Measurements from ENCODE around the gene IL13.

The IL13 gene

DNA sequence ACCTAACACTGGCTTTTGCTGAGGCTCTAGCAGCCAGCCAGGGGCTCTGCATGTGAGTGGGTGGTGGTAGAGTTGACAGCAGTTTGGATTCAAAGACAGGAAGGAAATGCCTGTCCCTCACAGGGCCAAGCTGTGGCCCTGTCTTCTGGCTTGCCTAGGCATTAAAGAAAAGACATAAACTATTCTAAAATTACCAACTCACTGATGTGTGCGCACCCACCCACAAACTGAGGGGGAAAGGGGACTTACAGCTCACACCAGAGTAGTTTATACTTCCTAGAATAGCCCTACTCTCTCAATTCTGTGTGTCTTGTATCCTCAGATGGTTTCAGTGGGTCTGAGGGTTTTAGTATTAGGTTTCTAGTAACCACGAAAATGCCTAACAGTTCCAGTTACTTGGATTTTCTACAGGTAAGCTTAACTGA is 18.3 kb upstream of the IL13 start:
- no peak for ATAC-seq
- TF ChIP-seq ZNF565 (CRISPR knock-in tag; conservative IDR thresholded peaks at IDR 0.05; ENCODE audit: low read depth) (no peak), TOX (CRISPR knock-in tag; IDR thresholded peaks at IDR 0.05; ENCODE audit: borderline replicate concordance) (no peak), CSRNP3 (CRISPR knock-in tag; IDR thresholded peaks at IDR 0.05) (no peak), POU6F1 (CRISPR knock-in tag; IDR thresholded peaks at IDR 0.05; ENCODE audit: borderline replicate concordance, low read depth) (no peak), PPARA (CRISPR knock-in tag; IDR thresholded peaks at IDR 0.05; ENCODE audit: borderline replicate concordance) (no peak), ZNF70 (CRISPR knock-in tag; IDR thresholded peaks at IDR 0.05) (no peak), ZC3H10 (CRISPR knock-in tag; IDR thresholded peaks at IDR 0.05) (no peak), SNAI2 (CRISPR knock-in tag; IDR thresholded peaks at IDR 0.05) (no peak), ESRRG (CRISPR knock-in tag; IDR thresholded peaks at IDR 0.05) (no peak), ZFP30 (CRISPR knock-in tag; IDR thresholded peaks at IDR 0.05) (no peak), BACH2 (CRISPR knock-in tag; IDR thresholded peaks at IDR 0.05; ENCODE audit: borderline replicate concordance) (no peak), ISL1 (CRISPR knock-in tag; IDR thresholded peaks at IDR 0.05) (no peak)

- ATAC-seq, result no peak
- TF ChIP-seq, protein P1, sequence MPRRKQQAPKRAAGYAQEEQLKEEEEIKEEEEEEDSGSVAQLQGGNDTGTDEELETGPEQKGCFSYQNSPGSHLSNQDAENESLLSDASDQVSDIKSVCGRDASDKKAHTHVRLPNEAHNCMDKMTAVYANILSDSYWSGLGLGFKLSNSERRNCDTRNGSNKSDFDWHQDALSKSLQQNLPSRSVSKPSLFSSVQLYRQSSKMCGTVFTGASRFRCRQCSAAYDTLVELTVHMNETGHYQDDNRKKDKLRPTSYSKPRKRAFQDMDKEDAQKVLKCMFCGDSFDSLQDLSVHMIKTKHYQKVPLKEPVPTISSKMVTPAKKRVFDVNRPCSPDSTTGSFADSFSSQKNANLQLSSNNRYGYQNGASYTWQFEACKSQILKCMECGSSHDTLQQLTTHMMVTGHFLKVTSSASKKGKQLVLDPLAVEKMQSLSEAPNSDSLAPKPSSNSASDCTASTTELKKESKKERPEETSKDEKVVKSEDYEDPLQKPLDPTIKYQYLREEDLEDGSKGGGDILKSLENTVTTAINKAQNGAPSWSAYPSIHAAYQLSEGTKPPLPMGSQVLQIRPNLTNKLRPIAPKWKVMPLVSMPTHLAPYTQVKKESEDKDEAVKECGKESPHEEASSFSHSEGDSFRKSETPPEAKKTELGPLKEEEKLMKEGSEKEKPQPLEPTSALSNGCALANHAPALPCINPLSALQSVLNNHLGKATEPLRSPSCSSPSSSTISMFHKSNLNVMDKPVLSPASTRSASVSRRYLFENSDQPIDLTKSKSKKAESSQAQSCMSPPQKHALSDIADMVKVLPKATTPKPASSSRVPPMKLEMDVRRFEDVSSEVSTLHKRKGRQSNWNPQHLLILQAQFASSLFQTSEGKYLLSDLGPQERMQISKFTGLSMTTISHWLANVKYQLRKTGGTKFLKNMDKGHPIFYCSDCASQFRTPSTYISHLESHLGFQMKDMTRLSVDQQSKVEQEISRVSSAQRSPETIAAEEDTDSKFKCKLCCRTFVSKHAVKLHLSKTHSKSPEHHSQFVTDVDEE (CRISPR knock-in tag; IDR thresholded peaks at IDR 0.05), result no peak
Measured at GRCh38 chr5:132640613-132641012, 17.4 kb upstream of the IL13 start.

- no peak for ATAC-seq
- TF ChIP-seq SNAI2 (CRISPR knock-in tag; IDR thresholded peaks at IDR 0.05) (no peak), CSDC2 (CRISPR knock-in tag; IDR thresholded peaks at IDR 0.05) (no peak), ZNF565 (CRISPR knock-in tag; conservative IDR thresholded peaks at IDR 0.05; ENCODE audit: low read depth) (no peak), ZFP3 (CRISPR knock-in tag; IDR thresholded peaks at IDR 0.05) (no peak), ESRRG (CRISPR knock-in tag; IDR thresholded peaks at IDR 0.05) (no peak), ARNTL (CRISPR knock-in tag; IDR thresholded peaks at IDR 0.05; ENCODE audit: borderline replicate concordance, low read depth) (no peak), GLIS3 (CRISPR knock-in tag; IDR thresholded peaks at IDR 0.05) (no peak), ISL1 (CRISPR knock-in tag; IDR thresholded peaks at IDR 0.05) (no peak), TOX (CRISPR knock-in tag; IDR thresholded peaks at IDR 0.05; ENCODE audit: borderline replicate concordance) (no peak), RARB (CRISPR knock-in tag; IDR thresholded peaks at IDR 0.05) (no peak), ZNF70 (CRISPR knock-in tag; IDR thresholded peaks at IDR 0.05) (no peak)
- TF ChIP-seq, protein P1 (CRISPR knock-in tag; IDR thresholded peaks at IDR 0.05), result no peak
Measured at GRCh38 chr5:132641241-132641723, 16.7 kb upstream of the IL13 start.

- TF ChIP-seq ZFP30 (CRISPR knock-in tag; IDR thresholded peaks at IDR 0.05) (no peak), ZC3H10 (CRISPR knock-in tag; IDR thresholded peaks at IDR 0.05) (no peak), ZFP3 (CRISPR knock-in tag; IDR thresholded peaks at IDR 0.05) (no peak), ESRRG (CRISPR knock-in tag; IDR thresholded peaks at IDR 0.05) (no peak), GLIS3 (CRISPR knock-in tag; IDR thresholded peaks at IDR 0.05) (no peak), CSDC2 (CRISPR knock-in tag; IDR thresholded peaks at IDR 0.05) (no peak), ARNTL (CRISPR knock-in tag; IDR thresholded peaks at IDR 0.05; ENCODE audit: borderline replicate concordance, low read depth) (no peak), TOX (CRISPR knock-in tag; IDR thresholded peaks at IDR 0.05; ENCODE audit: borderline replicate concordance) (no peak)
- TF ChIP-seq, protein P1 (CRISPR knock-in tag; IDR thresholded peaks at IDR 0.05), result no peak
- TF ChIP-seq, protein P2, sequence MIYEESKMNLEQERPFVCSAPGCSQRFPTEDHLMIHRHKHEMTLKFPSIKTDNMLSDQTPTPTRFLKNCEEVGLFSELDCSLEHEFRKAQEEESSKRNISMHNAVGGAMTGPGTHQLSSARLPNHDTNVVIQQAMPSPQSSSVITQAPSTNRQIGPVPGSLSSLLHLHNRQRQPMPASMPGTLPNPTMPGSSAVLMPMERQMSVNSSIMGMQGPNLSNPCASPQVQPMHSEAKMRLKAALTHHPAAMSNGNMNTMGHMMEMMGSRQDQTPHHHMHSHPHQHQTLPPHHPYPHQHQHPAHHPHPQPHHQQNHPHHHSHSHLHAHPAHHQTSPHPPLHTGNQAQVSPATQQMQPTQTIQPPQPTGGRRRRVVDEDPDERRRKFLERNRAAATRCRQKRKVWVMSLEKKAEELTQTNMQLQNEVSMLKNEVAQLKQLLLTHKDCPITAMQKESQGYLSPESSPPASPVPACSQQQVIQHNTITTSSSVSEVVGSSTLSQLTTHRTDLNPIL (CRISPR knock-in tag; IDR thresholded peaks at IDR 0.05; ENCODE audit: low read depth), result no peak
- no peak for ATAC-seq
Measured at GRCh38 chr5:132641841-132642240, 16.1 kb upstream of the IL13 start.
